ENCODE results near the gene RALGAPA2.

Gene RALGAPA2

DNA sequence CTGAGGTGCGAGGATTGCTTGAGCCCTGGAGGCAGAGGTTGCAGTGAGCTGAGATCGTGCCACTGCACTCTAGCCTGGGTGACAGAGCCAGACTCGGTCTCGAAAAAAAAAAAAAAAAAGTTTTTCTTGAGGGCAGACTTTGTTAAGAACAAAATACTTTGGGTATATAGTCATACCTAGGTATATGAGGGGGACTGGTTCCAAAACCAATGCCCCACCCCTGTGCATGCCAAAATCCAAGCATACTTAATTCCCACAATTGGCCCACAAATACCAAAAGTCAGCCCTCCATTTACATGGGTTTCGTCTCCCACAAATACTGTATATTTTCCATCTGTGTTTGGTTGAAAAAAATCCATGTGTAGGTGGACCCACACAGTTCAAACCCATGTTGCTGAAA is 224.6 kb downstream of the RALGAPA2 start:
- TF ChIP-seq POLR2A (IDR thresholded peaks at IDR 0.05; ENCODE audit: low read length), result no peak
- TF ChIP-seq GATA1 (IDR thresholded peaks at IDR 0.05; ENCODE audit: low read depth, low read length), result no peak
- no peak for DNase-seq

DNA sequence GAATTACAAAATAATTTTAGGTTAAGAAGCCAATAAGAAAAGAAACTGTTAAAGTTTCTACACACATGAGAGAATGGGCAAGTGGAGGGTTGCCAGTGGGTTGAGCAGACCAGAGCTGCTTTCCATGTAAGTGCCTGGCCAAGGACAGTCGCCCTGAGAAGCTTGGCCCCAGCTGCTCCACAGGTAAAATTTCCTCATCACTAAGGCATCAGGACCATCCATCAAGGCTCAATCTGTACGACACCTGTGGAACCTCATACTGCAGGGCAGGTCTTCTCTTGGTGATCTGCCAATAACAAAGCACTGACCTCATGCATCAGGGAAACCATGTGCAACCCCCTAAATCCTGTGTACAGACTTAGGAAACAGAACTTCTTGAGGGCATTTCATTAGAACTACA is 229.1 kb downstream of the RALGAPA2 start:
- no peak for TF ChIP-seq POLR2A (IDR thresholded peaks at IDR 0.05; ENCODE audit: low read length)
- TF ChIP-seq GATA1 (IDR thresholded peaks at IDR 0.05; ENCODE audit: low read depth, low read length), result no peak
- no peak for DNase-seq

DNA sequence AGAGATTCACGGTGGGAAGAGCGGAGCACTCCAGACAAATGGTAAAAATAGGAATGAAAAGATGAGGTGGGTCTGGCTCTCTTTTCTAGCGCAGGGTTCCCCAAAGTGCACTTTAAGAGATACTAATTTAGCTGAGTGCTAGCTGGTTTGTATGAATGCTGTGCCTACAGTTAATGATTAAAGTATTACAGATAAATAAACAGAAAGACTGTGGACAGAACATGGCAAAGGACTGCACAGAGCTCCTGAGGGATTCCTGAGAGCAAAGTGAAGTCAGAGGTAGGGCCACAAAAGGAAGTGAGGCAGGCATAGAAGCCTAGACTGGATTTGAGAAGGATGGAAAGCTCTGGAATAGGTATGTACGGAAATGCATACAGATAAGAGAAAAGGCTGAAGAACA is 230.0 kb downstream of the RALGAPA2 start:
- DNase-seq, result no peak
- TF ChIP-seq GATA1 (IDR thresholded peaks at IDR 0.05; ENCODE audit: low read depth, low read length), result no peak
- TF ChIP-seq POLR2A (IDR thresholded peaks at IDR 0.05; ENCODE audit: low read length), result no peak

DNA sequence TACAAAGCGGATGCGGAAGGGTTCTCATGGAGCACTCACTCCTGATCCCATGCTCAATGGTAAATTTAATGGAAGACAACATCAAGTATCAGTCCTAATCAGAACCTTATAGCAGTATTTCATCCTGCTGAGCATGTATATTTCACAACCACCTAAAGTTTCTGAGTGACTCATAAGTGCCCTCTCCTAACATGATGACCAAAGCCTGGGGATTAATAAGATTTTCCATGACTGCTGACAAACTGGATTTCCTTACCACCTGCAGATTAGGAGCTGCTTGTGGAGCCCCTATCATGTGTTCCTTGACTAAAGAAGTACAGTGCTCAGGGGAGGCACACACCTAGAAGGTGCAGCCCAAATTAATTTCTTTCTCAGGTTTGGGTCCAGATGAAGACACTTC is 231.8 kb downstream of the RALGAPA2 start:
- no peak for DNase-seq
- no peak for TF ChIP-seq POLR2A (IDR thresholded peaks at IDR 0.05; ENCODE audit: low read length)
- TF ChIP-seq GATA1 (IDR thresholded peaks at IDR 0.05; ENCODE audit: low read depth, low read length), result no peak

DNA sequence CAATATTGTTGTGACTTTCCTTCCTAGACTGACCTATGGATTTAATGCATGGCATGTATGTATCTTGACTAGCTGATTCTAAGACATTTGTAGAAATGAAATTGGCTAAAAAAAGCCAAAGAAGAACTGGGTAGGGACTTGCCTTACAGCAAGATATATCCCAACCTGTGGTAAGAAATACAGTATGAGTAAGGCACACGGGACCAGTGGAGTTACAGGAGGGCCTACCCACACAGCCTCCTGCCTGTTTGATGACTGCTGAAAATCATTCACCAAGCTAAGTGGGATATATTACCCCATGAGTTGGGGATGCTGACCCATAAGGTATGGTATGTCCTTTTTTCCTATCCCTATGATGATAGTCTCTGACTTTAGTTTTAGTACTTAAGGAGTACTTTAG is 232.3 kb downstream of the RALGAPA2 start:
- TF ChIP-seq POLR2A (IDR thresholded peaks at IDR 0.05; ENCODE audit: low read length) (no peak), GATA1 (IDR thresholded peaks at IDR 0.05; ENCODE audit: low read depth, low read length) (no peak)
- DNase-seq, result no peak

DNA sequence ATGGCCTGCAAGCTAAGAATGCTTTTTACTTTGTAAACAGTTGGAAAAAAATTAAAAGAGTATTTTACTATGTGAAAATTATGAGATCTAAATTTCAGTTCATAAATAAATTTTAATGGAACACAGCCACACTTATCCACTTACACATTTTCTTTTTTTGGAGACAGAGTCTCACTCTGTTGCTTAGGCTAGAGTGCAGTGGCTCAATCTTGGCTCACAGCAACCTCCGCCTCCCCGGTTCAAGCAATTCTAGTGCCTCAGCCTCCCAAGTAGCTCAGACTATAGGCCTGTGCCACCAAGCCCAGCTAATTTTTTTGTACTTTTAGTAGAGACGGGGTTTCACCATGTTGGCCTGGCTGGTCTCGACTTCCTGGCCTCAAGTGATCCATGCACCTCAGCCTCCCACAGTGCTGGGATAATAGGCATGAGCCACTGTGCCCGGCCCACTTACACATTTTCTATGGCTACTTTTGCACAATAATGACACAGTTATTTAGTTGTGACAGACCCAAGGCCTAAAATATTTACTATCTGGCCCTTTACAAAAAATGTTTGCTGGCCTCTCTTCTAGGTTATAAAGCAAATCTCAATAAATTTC is 234.9 kb downstream of the RALGAPA2 start:
- TF ChIP-seq GATA1 (IDR thresholded peaks at IDR 0.05; ENCODE audit: low read depth, low read length) (no peak), POLR2A (IDR thresholded peaks at IDR 0.05; ENCODE audit: low read length) (no peak)

DNA sequence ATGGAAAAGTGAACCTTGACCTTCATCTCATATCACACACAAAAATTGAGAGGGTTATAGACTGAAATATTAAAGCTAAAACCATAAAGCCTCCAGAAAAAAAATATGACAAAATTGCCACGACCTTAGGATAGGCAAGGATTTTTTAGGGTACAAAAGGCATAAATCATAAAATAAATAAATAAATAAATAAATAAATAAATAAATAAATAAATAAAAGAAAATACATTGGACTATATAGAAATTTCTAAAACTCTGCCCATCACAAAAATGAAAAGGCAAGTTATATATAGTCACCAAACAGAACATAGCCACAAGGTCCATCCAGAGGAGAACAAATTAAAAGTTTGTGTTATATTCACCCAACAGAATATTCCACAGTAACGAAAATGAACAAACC is 235.9 kb downstream of the RALGAPA2 start:
- TF ChIP-seq GATA1 (IDR thresholded peaks at IDR 0.05; ENCODE audit: low read depth, low read length) (no peak), POLR2A (IDR thresholded peaks at IDR 0.05; ENCODE audit: low read length) (no peak)

More for the DNA sequence above, 234.9 kb downstream of the RALGAPA2 start:
- DNase-seq, result no peak

DNA sequence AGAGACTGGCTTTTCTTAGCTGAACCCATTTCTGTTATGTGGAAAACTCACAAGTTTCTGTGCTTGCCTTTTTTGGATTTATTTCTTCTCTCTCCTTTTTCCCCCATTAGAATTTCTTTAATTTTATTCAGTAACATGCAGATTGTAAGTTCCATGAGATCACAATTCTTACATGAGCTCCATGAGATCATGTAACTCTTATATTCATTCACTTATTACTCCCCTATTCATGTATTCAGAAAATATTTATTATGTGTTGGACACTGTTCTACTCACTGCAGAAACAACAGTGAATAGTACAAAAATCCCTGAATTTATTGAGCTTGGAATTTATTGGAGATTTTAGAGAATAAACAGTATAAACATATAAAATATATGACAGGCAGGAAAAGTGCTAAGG is 238.8 kb downstream of the RALGAPA2 start:
- DNase-seq, result no peak
- no peak for TF ChIP-seq GATA1 (IDR thresholded peaks at IDR 0.05; ENCODE audit: low read depth, low read length)
- no peak for TF ChIP-seq POLR2A (IDR thresholded peaks at IDR 0.05; ENCODE audit: low read length)

More for the DNA sequence above, 235.9 kb downstream of the RALGAPA2 start:
- no peak for DNase-seq

DNA sequence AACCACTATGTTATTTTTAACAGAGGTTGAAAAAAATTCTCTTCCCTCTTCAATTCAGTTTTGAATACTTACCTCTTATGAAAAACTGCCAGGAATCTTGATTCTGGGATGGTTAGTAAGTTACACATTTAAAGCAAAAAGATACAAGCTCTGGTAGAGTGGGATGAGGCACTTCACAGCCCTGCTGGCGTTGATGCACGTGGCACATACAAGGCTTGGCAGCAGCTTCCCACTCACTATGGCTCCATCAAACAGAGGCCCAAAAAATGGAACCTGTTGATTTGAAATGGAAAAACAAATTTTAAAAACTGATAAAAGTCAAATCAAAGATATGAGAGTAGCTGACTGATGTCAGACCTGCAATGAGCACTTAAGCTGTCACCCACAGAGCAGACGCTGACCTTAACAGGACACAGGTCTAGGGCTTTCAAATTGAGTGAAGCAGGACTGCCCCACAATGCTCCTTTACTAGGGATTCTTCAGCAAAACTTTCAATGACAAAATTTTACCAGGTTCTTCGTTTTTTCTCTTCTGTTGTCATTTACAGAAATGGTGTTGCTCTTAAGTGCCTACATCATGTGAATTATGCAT is 239.7 kb downstream of the RALGAPA2 start:
- TF ChIP-seq GATA1 (IDR thresholded peaks at IDR 0.05; ENCODE audit: low read depth, low read length) (no peak), POLR2A (IDR thresholded peaks at IDR 0.05; ENCODE audit: low read length) (no peak)
- no peak for DNase-seq

DNA sequence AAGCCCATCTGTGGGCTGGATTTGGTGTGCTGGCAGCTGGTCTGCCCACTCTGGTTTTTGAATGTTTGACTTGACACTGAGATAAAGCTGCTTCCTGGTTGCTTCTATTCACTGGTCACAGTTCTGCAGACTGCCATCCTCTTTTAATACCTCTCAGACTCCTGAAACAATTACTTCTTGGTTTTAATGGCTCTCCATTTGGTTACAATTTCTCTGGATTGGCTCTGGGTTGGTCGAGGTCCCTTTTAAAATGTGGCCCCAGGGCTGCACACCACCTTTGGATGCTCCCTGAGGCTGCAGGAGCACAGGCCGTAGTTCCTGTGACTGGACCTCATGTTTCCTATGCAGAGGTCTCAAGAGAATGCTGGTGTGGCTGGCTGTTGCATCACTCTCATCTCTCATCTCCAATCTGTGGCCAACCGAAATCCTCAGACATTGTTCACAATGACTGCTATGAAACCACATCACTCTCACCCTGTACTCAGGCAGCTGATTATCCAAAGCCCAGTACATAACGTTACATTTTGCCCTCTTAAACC is 246.0 kb downstream of the RALGAPA2 start:
- no peak for TF ChIP-seq POLR2A (IDR thresholded peaks at IDR 0.05; ENCODE audit: low read length)
- no peak for TF ChIP-seq GATA1 (IDR thresholded peaks at IDR 0.05; ENCODE audit: low read depth, low read length)
- DNase-seq, result no peak

DNA sequence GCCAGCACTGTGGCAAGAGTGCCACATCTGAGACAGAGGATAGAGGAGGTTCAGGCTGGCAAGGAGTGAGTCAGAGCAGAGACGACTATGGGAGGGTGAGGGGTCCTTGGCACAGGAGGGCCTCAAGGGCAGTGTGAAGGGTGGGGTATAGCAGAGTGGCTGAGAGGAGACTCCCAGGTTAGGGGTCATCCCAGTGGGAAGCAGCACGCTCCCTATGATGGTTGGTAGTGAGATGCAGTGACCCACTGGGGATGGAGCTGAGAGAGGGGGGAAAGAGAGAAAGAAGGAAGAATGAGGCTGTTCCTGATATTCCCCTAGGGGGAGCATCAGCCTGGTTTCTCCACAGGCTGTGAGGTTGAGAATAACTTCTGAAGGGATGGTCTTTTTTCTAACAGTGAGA is 247.2 kb downstream of the RALGAPA2 start:
- TF ChIP-seq GATA1 (IDR thresholded peaks at IDR 0.05; ENCODE audit: low read depth, low read length), result no peak
- TF ChIP-seq POLR2A (IDR thresholded peaks at IDR 0.05; ENCODE audit: low read length), result no peak
- no peak for DNase-seq

DNA sequence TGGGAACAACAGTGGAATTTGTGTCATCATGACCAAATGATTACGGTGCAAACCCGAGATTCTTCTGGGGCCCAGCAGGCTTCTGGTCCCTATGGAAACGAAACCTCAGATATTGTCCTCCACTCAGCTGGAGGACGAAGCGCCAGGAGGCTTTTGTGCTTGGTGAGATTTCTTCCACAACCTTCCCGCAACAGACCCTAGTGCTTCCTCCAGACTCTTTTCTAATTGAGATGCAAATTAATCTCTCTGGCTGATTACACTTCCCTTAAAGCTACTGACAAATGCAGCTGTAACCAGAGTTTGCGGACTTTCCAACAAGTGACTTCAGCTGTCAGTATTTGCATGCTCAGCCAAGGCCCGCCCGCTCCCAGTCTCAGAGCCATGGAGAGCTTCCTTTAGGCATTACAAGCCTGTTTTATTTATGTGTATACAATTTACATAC is 248.5 kb downstream of the RALGAPA2 start:
- no peak for DNase-seq
- TF ChIP-seq GATA1 (IDR thresholded peaks at IDR 0.05; ENCODE audit: low read depth, low read length), result no peak
- no peak for TF ChIP-seq POLR2A (IDR thresholded peaks at IDR 0.05; ENCODE audit: low read length)

DNA sequence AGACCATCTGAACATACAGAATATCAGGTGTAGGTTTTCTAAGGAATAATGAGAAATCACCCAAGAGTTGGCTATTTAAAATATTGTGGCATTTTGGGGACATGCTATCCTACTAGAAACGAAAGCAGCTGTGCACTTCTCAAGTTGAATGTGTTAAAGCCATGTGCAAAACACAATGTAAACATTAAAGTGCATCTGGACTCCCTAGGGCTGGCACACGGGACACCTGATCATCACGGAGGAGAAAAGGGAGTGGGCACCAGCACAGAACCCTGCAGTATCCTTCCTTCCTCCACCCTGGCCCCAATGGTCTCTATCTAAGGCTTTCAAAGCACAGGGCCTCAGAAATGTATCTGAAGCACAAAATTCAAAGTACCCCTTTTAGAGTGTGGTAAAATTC is 250.3 kb downstream of the RALGAPA2 start:
- no peak for DNase-seq
- no peak for TF ChIP-seq GATA1 (IDR thresholded peaks at IDR 0.05; ENCODE audit: low read depth, low read length)
- TF ChIP-seq POLR2A (IDR thresholded peaks at IDR 0.05; ENCODE audit: low read length), result no peak

DNA sequence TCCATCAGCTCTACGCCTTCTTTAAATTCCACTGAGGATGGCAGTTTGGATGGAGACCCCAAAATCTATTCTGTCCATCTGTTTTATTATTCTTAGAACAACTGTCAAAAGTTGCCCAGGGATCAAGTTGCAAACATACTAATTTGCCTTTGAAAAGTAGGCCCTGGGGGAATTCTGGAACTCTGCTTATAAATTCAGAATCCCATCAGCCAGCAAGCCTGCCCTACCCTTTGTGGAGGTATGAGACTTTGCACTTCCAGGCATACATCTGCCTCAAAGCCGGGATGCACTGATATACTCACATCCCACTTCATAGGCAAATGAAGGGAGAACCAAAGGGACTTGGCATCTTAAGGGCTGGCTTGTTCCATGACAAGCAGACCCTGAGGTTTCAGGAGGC is 250.9 kb downstream of the RALGAPA2 start:
- no peak for DNase-seq
- TF ChIP-seq GATA1 (IDR thresholded peaks at IDR 0.05; ENCODE audit: low read depth, low read length) (no peak), POLR2A (IDR thresholded peaks at IDR 0.05; ENCODE audit: low read length) (no peak)

DNA sequence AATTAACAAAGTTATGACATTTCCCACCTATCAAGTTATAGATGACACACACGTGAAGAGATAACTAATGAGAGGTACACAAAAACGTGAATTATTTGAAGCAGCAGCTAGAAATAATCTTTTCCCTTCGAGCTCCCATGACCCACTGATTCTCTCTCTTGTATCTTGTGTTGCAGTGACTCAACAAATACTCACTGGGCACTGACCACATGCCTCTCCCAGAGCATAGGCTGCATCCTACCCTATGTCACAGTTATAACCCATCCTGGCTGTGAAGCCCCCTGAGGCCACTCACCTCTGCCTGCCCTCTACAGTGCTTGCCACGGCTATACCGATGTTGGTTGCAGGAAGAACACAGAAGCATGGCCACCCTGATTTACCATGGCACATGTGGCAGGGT is 252.7 kb downstream of the RALGAPA2 start:
- DNase-seq, result no peak
- TF ChIP-seq GATA1 (IDR thresholded peaks at IDR 0.05; ENCODE audit: low read depth, low read length) (no peak), POLR2A (IDR thresholded peaks at IDR 0.05; ENCODE audit: low read length) (no peak)
